Right atrium auricular region (tissue), 2 donors: Measurements from ENCODE around the gene AATF. TPM values are rescaled to one million over a fixed set of nuclear protein-coding genes. Genes with fewer than 3 reads are reported as not detected.

Experiments used
- DNase-seq: peaks from one replicate; pipeline ENCODE4 v3.0.0-alpha.2; 2019; ENCODE audit warnings: low spot score
- H3K27ac ChIP-seq, 2 donors: fragments of 200-600 bp; sonication (generic); 1 replicate in 1 of 2; 2 replicates in 1 of 2; pipeline ENCODE4 v1.5.1; 2016 to 2019
- H3K27me3 ChIP-seq, 2 donors: fragments of 200-600 bp; sonication (generic); one replicate each; pipeline versions ENCODE4 v1.5.1 to v1.6.0; 2017 to 2019
- H3K36me3 ChIP-seq: fragments of 200-600 bp; sonication (generic); one replicate; pipeline ENCODE4 v1.5.1; 2016
- H3K4me1 ChIP-seq, 2 donors: fragments of 200-600 bp; sonication (generic); one replicate each; pipeline versions ENCODE4 v1.5.1 to v1.6.0; 2017 to 2019
- H3K4me3 ChIP-seq, 2 donors: fragments of 200-600 bp; sonication (generic); 1 replicate in 1 of 2; 2 replicates in 1 of 2; pipeline ENCODE4 v1.5.1; 2017 to 2019; ENCODE audit warnings: mild to moderate bottlenecking in 1 of 2, moderate library complexity in 1 of 2
- H3K9me3 ChIP-seq, 2 donors: fragments of 200-600 bp; sonication (generic); one replicate each; pipeline ENCODE4 v1.5.1; 2019
- CTCF ChIP-seq, 2 donors: fragments of 200-600 bp; sonication (generic); IDR thresholded peaks; one replicate each; pipeline ENCODE4 v1.5.1; 2019; ENCODE audit warnings: antibody characterized with exemption in 2 of 2
- total RNA-seq, 2 donors: library from RNA; depleted of rRNA; stranded (reverse); fragments of >200 nt; gene quantifications; one replicate each; pipeline ENCODE4 v1.1.0, GENCODE V29; 2016

Gene AATF
- total RNA-seq, result 10 to 100 TPM; 17.8 to 23.2 TPM

GRCh38 chr17:36948717-36949460 is at the start of gene AATF:
TSS of gene AATF (plus strand) at chr17:36948954. CDS start at chr17:36949126, 172 bp downstream.
- peak in 1 of 2 donors; percentile 9 for TF ChIP-seq CTCF (IDR thresholded peaks at IDR 0.05)
- H3K27ac ChIP-seq, result peak within 1 kb of the TSS; percentile 81 to 88
- DNase-seq, result peak; percentile 97
- H3K36me3 ChIP-seq, result peaks cover 20% of the 10 kb centered on the region
- peaks cover 21 to 26% of the 10 kb centered on the region in 2 donors for H3K27me3 ChIP-seq
- H3K4me1 ChIP-seq, result peaks cover 0 to 23% of the 10 kb centered on the region in 2 donors
- H3K4me3 ChIP-seq, result peak within 1 kb of the TSS; percentile 67 to 74
- no peaks in the 10 kb centered on the region for H3K9me3 ChIP-seq

- no peaks in the 10 kb centered on the region for H3K4me1 ChIP-seq
- no peak overlapping the region for H3K27ac ChIP-seq
- no peaks in the 10 kb centered on the region for H3K27me3 ChIP-seq
- H3K4me3 ChIP-seq, result no peak overlapping the region
- no peaks in the 10 kb centered on the region for H3K9me3 ChIP-seq
- no peak for DNase-seq
- no peaks in the 10 kb centered on the region for H3K36me3 ChIP-seq
- no peak for TF ChIP-seq CTCF (IDR thresholded peaks at IDR 0.05)
Measured at GRCh38 chr17:36899250-36900159, 49.2 kb upstream of the AATF start.

GRCh38 chr17:36900160-36900512 is 48.6 kb upstream of the AATF start:
- TF ChIP-seq CTCF (IDR thresholded peaks at IDR 0.05), result no peak
- H3K27ac ChIP-seq, result no peak overlapping the region
- no peak overlapping the region for H3K4me3 ChIP-seq
- H3K36me3 ChIP-seq, result no peaks in the 10 kb centered on the region
- no peaks in the 10 kb centered on the region for H3K4me1 ChIP-seq
- no peaks in the 10 kb centered on the region for H3K9me3 ChIP-seq
- no peak for DNase-seq
- H3K27me3 ChIP-seq, result no peaks in the 10 kb centered on the region

- no peak overlapping the region for H3K27ac ChIP-seq
- no peak overlapping the region for H3K4me3 ChIP-seq
- no peak for TF ChIP-seq CTCF (IDR thresholded peaks at IDR 0.05)
- no peaks in the 10 kb centered on the region for H3K4me1 ChIP-seq
- no peaks in the 10 kb centered on the region for H3K9me3 ChIP-seq
- no peaks in the 10 kb centered on the region for H3K36me3 ChIP-seq
- no peak for DNase-seq
- H3K27me3 ChIP-seq, result no peaks in the 10 kb centered on the region
Measured at GRCh38 chr17:36901506-36901905, 47.2 kb upstream of the AATF start.

GRCh38 chr17:36907407-36907806 is 41.3 kb upstream of the AATF start:
- Histone ChIP-seq H3K27me3 (no peaks in the 10 kb centered on the region), H3K27ac (no peak overlapping the region), H3K9me3 (no peaks in the 10 kb centered on the region), H3K36me3 (no peaks in the 10 kb centered on the region), H3K4me1 (no peaks in the 10 kb centered on the region), H3K4me3 (no peak overlapping the region)
- DNase-seq, result no peak
- TF ChIP-seq CTCF (IDR thresholded peaks at IDR 0.05), result no peak
